B cell (primary cell): ENCODE results near the gene SIK3.

Experiments
- CTCF ChIP-seq: fragments of 200-600 bp; IDR thresholded peaks from one replicate; pipeline ENCODE4 v1.8.0; 2022; ENCODE audit warnings: antibody characterized with exemption, mild to moderate bottlenecking
- EZH2 ChIP-seq: IDR thresholded peaks from 2 replicates; pipeline ENCODE4 v1.6.1; 2012; ENCODE audit warnings: borderline replicate concordance, low read depth, mild to moderate bottlenecking, moderate library complexity, low read length; ENCODE audit not compliant: insufficient read depth, poor library complexity, severe bottlenecking

GRCh38 chr11:116875194-116875593 is 223.0 kb downstream of the SIK3 start:
- TF ChIP-seq CTCF (no peak), EZH2 (no peak)
